CD4-positive, alpha-beta T cell treated with Interferon alpha-2 for 1 hour (primary cell): ENCODE data around the gene ATXN3L.

ENCODE experiments used
- DNase-seq, 2 donors: peaks; one replicate each; pipeline ENCODE4 v3.0.0-alpha.2; 2020 to 2022

The ATXN3L gene

GRCh38 chrX:13319953-13320352, at the start of gene ATXN3L:
ATXN3L (minus strand) TSS chrX:13320053; CDS start chrX:13319934, 119 bp downstream.
- DNase-seq: no peak

GRCh38 chrX:13369256-13370030, 49.6 kb upstream of the ATXN3L start:
- DNase-seq: no peak

GRCh38 chrX:13367950-13368349, 48.1 kb upstream of the ATXN3L start:
- DNase-seq: peak in 1 of 2 donors; percentile 3

GRCh38 chrX:13366698-13367097, 46.8 kb upstream of the ATXN3L start:
- no peak for DNase-seq

GRCh38 chrX:13365161-13365560, 45.3 kb upstream of the ATXN3L start:
- no peak for DNase-seq

- no peak for DNase-seq
Measured at GRCh38 chrX:13364230-13364857, 44.5 kb upstream of the ATXN3L start.

- no peak for DNase-seq
Measured at GRCh38 chrX:13360146-13360545, 40.3 kb upstream of the ATXN3L start.

- no peak for DNase-seq
Measured at GRCh38 chrX:13357925-13358324, 38.1 kb upstream of the ATXN3L start.

GRCh38 chrX:13346646-13347045, 26.8 kb upstream of the ATXN3L start:
- no peak for DNase-seq

GRCh38 chrX:13345438-13345837, 25.6 kb upstream of the ATXN3L start:
- DNase-seq: no peak

GRCh38 chrX:13345037-13345436, 25.2 kb upstream of the ATXN3L start:
- DNase-seq: no peak

- DNase-seq: peak in 1 of 2 donors; percentile 4
Measured at GRCh38 chrX:13341491-13342101, 21.7 kb upstream of the ATXN3L start.

GRCh38 chrX:13340182-13340791, 20.4 kb upstream of the ATXN3L start:
- no peak for DNase-seq

GRCh38 chrX:13339607-13340006, 19.8 kb upstream of the ATXN3L start:
- no peak for DNase-seq

- no peak for DNase-seq
Measured at GRCh38 chrX:13338996-13339515, 19.2 kb upstream of the ATXN3L start.

- no peak for DNase-seq
Measured at GRCh38 chrX:13334491-13334890, 14.6 kb upstream of the ATXN3L start.

- DNase-seq: no peak
Measured at GRCh38 chrX:13330446-13330845, 10.6 kb upstream of the ATXN3L start.

GRCh38 chrX:13327666-13328065, 7.8 kb upstream of the ATXN3L start:
- no peak for DNase-seq

GRCh38 chrX:13323241-13323640, 3.4 kb upstream of the ATXN3L start:
- no peak for DNase-seq

- DNase-seq: no peak
Measured at GRCh38 chrX:13317366-13317765, 2.5 kb downstream of the ATXN3L start.

GRCh38 chrX:13311560-13311959, 8.3 kb downstream of the ATXN3L start:
- DNase-seq: no peak

- no peak for DNase-seq
Measured at GRCh38 chrX:13309631-13310030, 10.2 kb downstream of the ATXN3L start.

- no peak for DNase-seq
Measured at GRCh38 chrX:13307041-13307440, 12.8 kb downstream of the ATXN3L start.
